ENCODE measurements around the gene PRPF19.

PRPF19 gene

GRCh38 chr11:60870733-60871377 is 35.5 kb downstream of the PRPF19 start:
- peaks cover 7% of the 10 kb centered on the region for H3K4me1 Mint-ChIP-seq
- no peak for DNase-seq (ENCODE audit: low spot score in 2 of 2)
- H3K27ac Mint-ChIP-seq = no peak overlapping the region
- no peaks in the 10 kb centered on the region for H3K36me3 Mint-ChIP-seq
- ATAC-seq = no peak
- no peaks in the 10 kb centered on the region for H3K9me3 Mint-ChIP-seq
- no peak overlapping the region for H3K4me3 Mint-ChIP-seq

GRCh38 chr11:60870276-60870675 is 36.1 kb downstream of the PRPF19 start:
- Mint-ChIP-seq H3K27ac (no peak overlapping the region), H3K4me3 (no peak overlapping the region), H3K4me1 (peaks cover 7% of the 10 kb centered on the region), H3K9me3 (no peaks in the 10 kb centered on the region), H3K36me3 (no peaks in the 10 kb centered on the region)
- DNase-seq (ENCODE audit: low spot score in 2 of 2) = no peak
- no peak for ATAC-seq

GRCh38 chr11:60869451-60869825 is 36.9 kb downstream of the PRPF19 start:
- Mint-ChIP-seq H3K4me1 (peaks cover 7% of the 10 kb centered on the region), H3K27ac (no peak overlapping the region), H3K9me3 (no peaks in the 10 kb centered on the region), H3K4me3 (no peak overlapping the region), H3K36me3 (no peaks in the 10 kb centered on the region)
- ATAC-seq (no peak), DNase-seq (ENCODE audit: low spot score in 2 of 2) (no peak)

DNA sequence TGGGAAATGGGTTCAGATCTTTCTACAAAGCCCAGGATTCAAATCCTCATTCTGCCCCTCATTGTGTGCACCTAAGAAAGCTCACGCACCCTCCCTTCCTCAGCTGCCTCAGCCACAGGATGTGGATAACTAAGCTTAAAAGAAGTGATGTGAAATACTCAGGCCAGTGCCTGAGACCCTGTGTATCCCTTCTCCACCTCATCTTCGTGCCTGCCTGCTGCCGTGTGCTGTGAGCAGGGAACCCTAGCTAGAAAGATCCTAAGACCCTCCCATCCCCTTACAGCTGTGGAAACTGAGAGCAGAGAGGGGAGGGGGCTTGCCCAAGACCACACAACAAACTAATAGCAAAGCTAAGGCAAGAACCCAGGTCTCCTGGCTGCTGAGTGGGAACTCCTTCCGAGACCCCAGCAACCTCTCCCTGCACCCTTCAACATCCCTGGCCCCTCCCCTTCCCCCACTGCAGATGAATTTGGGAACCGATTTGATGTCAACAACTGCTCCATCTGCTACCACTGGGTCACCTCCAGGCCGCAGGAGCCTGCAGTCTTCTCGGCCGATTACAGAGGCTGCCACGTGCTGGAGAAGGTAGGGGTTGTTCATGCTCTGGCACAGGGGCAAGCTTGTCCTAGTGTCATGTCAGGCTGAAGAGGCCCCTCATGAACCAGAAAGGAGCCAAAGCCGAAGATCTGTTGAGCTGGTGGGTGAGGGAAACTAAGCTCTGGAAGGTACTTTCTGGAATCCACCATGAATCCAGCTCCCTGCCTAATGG is 37.5 kb downstream of the PRPF19 start:
- Mint-ChIP-seq H3K9me3 (no peaks in the 10 kb centered on the region), H3K4me1 (peaks cover 7% of the 10 kb centered on the region), H3K4me3 (no peak overlapping the region), H3K27ac (no peak overlapping the region), H3K36me3 (no peaks in the 10 kb centered on the region)
- ATAC-seq (no peak), DNase-seq (ENCODE audit: low spot score in 2 of 2) (no peak)

DNA sequence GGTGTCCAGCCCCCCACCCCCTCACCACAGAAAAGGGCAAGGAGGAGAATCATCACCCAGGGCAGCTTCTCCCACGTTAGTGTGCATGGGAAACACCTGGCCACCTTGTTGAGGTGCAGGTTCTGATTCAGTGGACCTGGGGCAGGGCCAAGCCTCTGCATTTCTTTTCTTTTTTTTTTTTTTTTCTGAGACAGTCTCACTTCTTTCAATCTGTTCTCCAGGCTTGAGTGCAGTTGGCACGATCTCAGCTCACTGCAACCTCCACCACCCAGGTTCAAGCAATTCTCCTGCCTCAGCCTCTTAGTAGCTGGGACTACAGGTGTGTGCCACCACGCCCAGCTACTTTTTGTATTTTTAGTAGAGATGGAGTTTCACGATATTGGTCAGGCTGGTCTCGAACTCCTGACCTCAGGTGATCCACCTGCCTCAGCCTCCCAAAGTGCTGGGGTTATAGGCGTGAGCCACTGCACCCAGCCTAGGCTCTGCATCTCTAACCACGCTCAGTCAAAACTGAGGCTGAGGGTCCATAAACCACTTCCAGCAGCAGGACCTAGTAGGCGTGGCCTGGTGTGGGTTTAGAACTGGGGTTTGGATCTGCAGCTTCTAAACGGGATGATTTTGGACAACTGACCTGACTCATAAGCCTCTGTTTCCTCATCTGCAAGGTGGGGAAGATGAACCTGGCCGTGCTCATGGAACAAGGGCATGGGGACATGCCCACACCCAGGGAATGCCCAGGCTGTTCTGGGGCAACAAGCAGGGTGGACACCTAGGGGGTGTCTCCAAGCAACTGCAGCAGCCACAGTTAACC is 38.3 kb downstream of the PRPF19 start:
- no peak for DNase-seq (ENCODE audit: low spot score in 2 of 2)
- Mint-ChIP-seq H3K4me3 (no peak overlapping the region), H3K36me3 (no peaks in the 10 kb centered on the region), H3K9me3 (no peaks in the 10 kb centered on the region), H3K27ac (no peak overlapping the region), H3K4me1 (peaks cover 3% of the 10 kb centered on the region)
- ATAC-seq = no peak

DNA sequence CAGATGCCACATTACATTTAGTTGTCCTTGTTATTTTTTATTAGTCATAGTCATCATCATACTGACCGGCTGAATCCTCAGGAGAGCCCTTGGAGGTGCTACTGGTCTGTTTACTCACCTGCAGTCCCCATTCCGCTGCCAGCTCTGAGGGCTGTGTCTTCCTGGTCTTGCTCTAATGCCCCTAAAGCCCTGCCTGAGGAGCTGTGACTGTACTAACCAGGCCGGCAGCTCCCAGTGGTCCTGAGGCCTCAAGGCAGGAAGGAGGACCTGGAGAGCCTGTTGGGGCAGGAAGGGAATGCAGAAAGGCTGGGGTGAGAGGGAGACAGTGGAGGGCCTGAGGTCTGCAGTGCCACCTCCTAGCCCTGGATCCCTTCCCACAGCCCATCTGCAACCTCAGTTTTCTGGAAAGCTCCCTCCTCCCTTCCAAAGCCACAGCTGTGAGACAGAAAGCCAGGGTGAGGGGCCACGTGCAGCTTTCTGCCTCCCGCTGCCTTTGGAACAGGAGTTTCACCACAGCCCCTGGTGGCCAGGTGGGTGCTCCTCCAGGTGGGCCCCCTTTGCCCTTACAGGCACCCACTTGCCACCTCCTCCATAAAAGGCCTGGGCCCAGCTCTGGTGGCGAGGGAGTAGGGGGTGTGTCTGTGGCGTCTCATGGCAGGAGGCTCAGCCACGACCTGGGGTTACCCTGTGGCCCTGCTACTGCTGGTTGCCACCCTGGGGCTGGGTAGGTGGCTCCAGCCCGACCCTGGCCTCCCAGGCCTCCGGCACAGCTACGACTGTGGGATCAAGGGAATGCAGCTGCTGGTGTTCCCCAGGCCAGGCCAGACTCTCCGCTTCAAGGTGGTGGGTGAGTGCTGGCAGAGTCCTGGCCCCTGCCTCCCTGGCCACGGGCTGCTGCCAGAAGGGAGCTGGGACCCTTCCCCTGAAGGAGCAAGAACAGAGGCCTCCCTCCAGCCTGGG is 39.2 kb downstream of the PRPF19 start, which contains the start of gene ZP1:
ZP1 (plus strand) TSS at position 632 of the 960 bp plus-strand sequence; CDS start at position 652, 20 bp downstream.
- Mint-ChIP-seq H3K4me1 (no peaks in the 10 kb centered on the region), H3K4me3 (no peak within 1 kb of the TSS), H3K9me3 (no peaks in the 10 kb centered on the region), H3K36me3 (no peaks in the 10 kb centered on the region), H3K27ac (no peak within 1 kb of the TSS)
- ATAC-seq (no peak), DNase-seq (ENCODE audit: low spot score in 2 of 2) (no peak)

DNA sequence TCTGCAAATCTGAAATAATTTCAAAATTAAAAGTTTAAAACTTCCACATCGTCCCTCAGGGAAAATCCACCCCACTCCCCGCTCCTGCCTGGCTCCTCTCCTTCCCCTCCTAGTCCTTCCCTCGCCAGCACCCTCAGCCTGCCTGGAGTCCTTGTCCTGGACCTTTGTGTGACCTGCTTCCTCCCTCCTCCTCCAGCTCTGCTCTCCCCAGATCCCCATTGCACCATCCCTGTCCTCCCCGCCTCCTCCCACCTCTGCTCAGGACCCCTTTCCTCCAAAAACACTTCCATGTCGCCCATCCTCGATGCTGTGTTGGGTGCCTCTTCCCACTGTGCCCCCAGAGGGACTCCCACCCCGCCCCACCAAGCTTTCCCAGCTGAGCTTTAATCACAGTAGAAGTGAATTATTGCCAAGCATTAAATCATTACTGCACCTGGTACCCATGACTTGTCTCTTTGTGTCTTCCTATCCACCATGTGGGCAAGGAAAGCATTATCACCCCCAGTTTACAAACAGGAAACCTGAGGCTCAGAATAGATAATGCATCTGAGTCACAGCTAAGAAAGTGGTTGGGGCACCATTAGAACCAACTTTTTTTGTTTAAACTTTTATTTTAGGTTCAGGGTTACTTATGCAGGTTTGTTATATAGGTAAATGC is 41.4 kb downstream of the PRPF19 start:
- ATAC-seq (no peak), DNase-seq (ENCODE audit: low spot score in 2 of 2) (no peak)
- Mint-ChIP-seq H3K36me3 (no peaks in the 10 kb centered on the region), H3K4me3 (no peak overlapping the region), H3K4me1 (no peaks in the 10 kb centered on the region), H3K27ac (no peak overlapping the region), H3K9me3 (no peaks in the 10 kb centered on the region)

GRCh38 chr11:60863550-60864521 is 42.5 kb downstream of the PRPF19 start:
- Mint-ChIP-seq H3K4me3 (no peak overlapping the region), H3K9me3 (no peaks in the 10 kb centered on the region), H3K27ac (no peak overlapping the region), H3K4me1 (peaks cover 6% of the 10 kb centered on the region), H3K36me3 (no peaks in the 10 kb centered on the region)
- ATAC-seq (no peak), DNase-seq (ENCODE audit: low spot score in 2 of 2) (no peak)

DNA sequence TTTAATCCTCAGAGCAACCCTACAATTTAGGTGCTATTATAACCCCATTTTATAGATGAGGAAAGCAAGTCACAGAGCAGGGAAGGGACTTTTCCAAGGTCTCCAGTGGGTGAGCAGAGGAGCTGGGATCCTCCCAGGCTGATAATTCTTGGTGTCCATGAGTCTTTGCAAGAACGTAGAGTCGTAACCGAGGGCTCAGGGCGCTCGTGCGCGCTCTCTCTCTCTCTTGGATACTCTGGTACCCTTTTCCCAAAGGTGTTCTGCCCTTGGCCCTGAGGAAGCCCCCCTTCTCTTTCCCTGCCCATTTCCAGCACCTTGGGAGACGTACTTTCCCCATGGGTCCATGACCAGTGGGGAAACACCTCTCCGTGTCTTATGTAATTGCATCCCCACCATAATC is 44.2 kb downstream of the PRPF19 start:
- H3K4me3 Mint-ChIP-seq = no peak overlapping the region
- DNase-seq (ENCODE audit: low spot score in 2 of 2) (no peak), ATAC-seq (no peak)
- H3K9me3 Mint-ChIP-seq = no peaks in the 10 kb centered on the region
- H3K36me3 Mint-ChIP-seq = no peaks in the 10 kb centered on the region
- H3K27ac Mint-ChIP-seq = peak overlapping the region; percentile 8
- peaks cover 20% of the 10 kb centered on the region for H3K4me1 Mint-ChIP-seq

GRCh38 chr11:60860943-60861342 is 45.4 kb downstream of the PRPF19 start:
- no peaks in the 10 kb centered on the region for H3K9me3 Mint-ChIP-seq
- no peaks in the 10 kb centered on the region for H3K36me3 Mint-ChIP-seq
- H3K4me3 Mint-ChIP-seq = no peak overlapping the region
- no peak overlapping the region for H3K27ac Mint-ChIP-seq
- ATAC-seq = no peak
- no peak for DNase-seq (ENCODE audit: low spot score in 2 of 2)
- peaks cover 20% of the 10 kb centered on the region for H3K4me1 Mint-ChIP-seq

- DNase-seq (ENCODE audit: low spot score in 2 of 2) (no peak), ATAC-seq (no peak)
- no peak overlapping the region for H3K4me3 Mint-ChIP-seq
- no peaks in the 10 kb centered on the region for H3K36me3 Mint-ChIP-seq
- peak overlapping the region; percentile 8 for H3K27ac Mint-ChIP-seq
- no peaks in the 10 kb centered on the region for H3K9me3 Mint-ChIP-seq
- peaks cover 20% of the 10 kb centered on the region for H3K4me1 Mint-ChIP-seq
Observed at GRCh38 chr11:60859616-60860250, 46.7 kb downstream of the PRPF19 start.

DNA sequence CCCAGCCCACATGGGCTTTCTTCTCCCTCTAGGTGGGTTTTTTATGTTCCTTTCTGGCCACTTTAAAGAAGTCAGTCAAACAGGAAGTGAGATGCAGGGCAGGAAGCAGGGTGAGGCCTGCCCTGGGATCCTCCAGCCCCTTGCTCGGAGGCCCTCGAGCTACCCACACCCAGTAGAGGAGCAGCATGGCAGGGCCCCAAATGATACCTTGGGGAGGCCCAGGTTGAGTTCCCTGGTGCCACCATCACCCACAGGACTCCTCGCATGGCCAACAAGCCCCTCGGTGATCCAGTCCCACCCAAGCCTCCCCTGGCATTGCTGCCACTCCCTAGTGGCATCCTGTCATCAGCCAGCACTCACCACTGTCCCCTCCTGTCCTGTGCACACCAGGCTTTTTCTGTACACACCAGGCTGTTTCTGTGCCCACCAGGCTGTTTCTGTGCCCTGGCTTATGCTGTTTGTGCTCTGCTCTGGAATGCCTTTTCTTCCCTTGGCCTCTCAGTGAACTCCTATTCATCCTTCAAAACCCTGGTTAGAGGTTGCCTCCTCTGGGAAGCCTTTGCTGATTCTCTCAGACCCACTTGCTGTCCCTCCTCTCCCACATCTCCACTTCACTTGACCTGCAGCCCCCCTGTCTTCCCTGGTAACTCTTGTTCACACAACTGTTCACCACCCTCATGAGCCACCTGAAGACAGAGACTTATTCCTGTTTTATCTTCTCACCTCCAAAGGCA is 47.5 kb downstream of the PRPF19 start:
- Mint-ChIP-seq H3K4me3 (no peak overlapping the region), H3K9me3 (no peaks in the 10 kb centered on the region), H3K4me1 (peaks cover 20% of the 10 kb centered on the region), H3K27ac (peak overlapping the region; percentile 8), H3K36me3 (no peaks in the 10 kb centered on the region)
- DNase-seq (ENCODE audit: low spot score in 2 of 2) (no peak), ATAC-seq (peak; percentile 27)

Data from stimulated activated effector memory CD8-positive, alpha-beta T cell treated with anti-CD3 and anti-CD28 coated beads, Interleukin-12 subunit alpha, Interleukin-12 subunit beta, amount 100 ng/mL, for 72 hours (primary cell).